Esophagus squamous epithelium (tissue), 5 donors: Measurements from ENCODE around the gene RITA1. TPM values are rescaled to one million over a fixed set of nuclear protein-coding genes. Genes with fewer than 3 reads are reported as not detected.

Experiments used
- DNase-seq: peaks from one replicate; lab custom pipeline; 2025; lab: John Stamatoyannopoulos, UW
- H3K27ac ChIP-seq, 4 donors: fragments of 200-600 bp; sonication (generic); one replicate each; pipeline ENCODE4 v1.5.1; 2016 to 2019; ENCODE audit warnings: mild to moderate bottlenecking in 1 of 4
- H3K27me3 ChIP-seq, 4 donors: fragments of 200-600 bp; sonication (generic); 1 replicate in 3 of 4; 2 replicates in 1 of 4; pipeline versions ENCODE4 v1.5.1 to v1.6.0; 2017 to 2021; ENCODE audit warnings: antibody characterized with exemption in 1 of 4
- H3K36me3 ChIP-seq, 3 donors: fragments of 200-600 bp; sonication (generic); one replicate each; pipeline ENCODE4 v1.5.1; 2016 to 2019
- H3K4me1 ChIP-seq, 3 donors: fragments of 200-600 bp; sonication (generic); one replicate each; pipeline ENCODE4 v1.5.1; 2017 to 2019
- H3K4me3 ChIP-seq, 4 donors: fragments of 200-600 bp; sonication (generic); 1 replicate in 3 of 4; 2 replicates in 1 of 4; pipeline ENCODE4 v1.5.1; 2016 to 2019; ENCODE audit warnings: mild to moderate bottlenecking in 2 of 4, moderate library complexity in 1 of 4
- H3K9me3 ChIP-seq, 3 donors: fragments of 200-600 bp; sonication (generic); one replicate each; pipeline ENCODE4 v1.5.1; 2016 to 2019
- POLR2A ChIP-seq, 4 donors: fragments of 450-650 bp; IDR thresholded peaks; one replicate each; pipeline ENCODE4 v1.6.1; 2017; ENCODE audit warnings: antibody characterized with exemption in 4 of 4, mild to moderate bottlenecking in 4 of 4, moderate library complexity in 3 of 4
- WGBS, 2 donors: methylation state at CpG; one replicate each; pipeline ENCODE4 v1.1.5; 2018; 5-methylcytosine and 5-hydroxymethylcytosine counted together
- intact Hi-C: fragments of 100-400 bp; cut with DNase I; formaldehyde crosslinking; loops from one replicate; pipeline ENCODE4 v1.15.0; 2022
- total RNA-seq, 4 donors: library from RNA; depleted of rRNA; stranded (reverse); fragments of >200 nt; gene quantifications; one replicate each; pipeline ENCODE4 v1.1.0, GENCODE V29; 2016
- TF ChIP-seq, protein P1 (sequence below), 6 experiments: fragments of 450-650 bp in 4 of 6; fragments of 200-600 bp in 2 of 6; sonication (generic) in 2 of 6; IDR thresholded peaks; one replicate each; pipeline ENCODE4 v1.5.1; 2016 to 2019; ENCODE audit warnings: antibody characterized with exemption in 6 of 6, mild to moderate bottlenecking in 4 of 6, moderate library complexity in 4 of 6
- donor health status: DM: yes; HTN: yes; CAD: no.

Gene RITA1
- total RNA-seq, 4 donors from 2014 or later: 17.0 to 30.0 (median 20.3) TPM

GRCh38 chr12:113238309-113238708, 52.8 kb downstream of the RITA1 start:
- no peak for TF ChIP-seq POLR2A (IDR thresholded peaks at IDR 0.05)
- TF ChIP-seq, protein P1, sequence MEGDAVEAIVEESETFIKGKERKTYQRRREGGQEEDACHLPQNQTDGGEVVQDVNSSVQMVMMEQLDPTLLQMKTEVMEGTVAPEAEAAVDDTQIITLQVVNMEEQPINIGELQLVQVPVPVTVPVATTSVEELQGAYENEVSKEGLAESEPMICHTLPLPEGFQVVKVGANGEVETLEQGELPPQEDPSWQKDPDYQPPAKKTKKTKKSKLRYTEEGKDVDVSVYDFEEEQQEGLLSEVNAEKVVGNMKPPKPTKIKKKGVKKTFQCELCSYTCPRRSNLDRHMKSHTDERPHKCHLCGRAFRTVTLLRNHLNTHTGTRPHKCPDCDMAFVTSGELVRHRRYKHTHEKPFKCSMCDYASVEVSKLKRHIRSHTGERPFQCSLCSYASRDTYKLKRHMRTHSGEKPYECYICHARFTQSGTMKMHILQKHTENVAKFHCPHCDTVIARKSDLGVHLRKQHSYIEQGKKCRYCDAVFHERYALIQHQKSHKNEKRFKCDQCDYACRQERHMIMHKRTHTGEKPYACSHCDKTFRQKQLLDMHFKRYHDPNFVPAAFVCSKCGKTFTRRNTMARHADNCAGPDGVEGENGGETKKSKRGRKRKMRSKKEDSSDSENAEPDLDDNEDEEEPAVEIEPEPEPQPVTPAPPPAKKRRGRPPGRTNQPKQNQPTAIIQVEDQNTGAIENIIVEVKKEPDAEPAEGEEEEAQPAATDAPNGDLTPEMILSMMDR (IDR thresholded peaks at IDR 0.05): no peak
- peaks cover 0 to 53% (median 0%) of the 10 kb centered on the region in 3 donors for H3K36me3 ChIP-seq
- no peaks in the 10 kb centered on the region for H3K27me3 ChIP-seq
- intact Hi-C loops: no loop called here
- WGBS, 2 donors: 63 to 73% methylated on average over 3 of the region's 3 CpGs
- no peak for DNase-seq
- no peak overlapping the region for H3K4me3 ChIP-seq
- no peaks in the 10 kb centered on the region for H3K9me3 ChIP-seq
- peak overlapping the region; percentile 72 to 95 (median 88) for H3K27ac ChIP-seq
- peaks cover 46 to 88% (median 62%) of the 10 kb centered on the region in 3 donors for H3K4me1 ChIP-seq

DNA sequence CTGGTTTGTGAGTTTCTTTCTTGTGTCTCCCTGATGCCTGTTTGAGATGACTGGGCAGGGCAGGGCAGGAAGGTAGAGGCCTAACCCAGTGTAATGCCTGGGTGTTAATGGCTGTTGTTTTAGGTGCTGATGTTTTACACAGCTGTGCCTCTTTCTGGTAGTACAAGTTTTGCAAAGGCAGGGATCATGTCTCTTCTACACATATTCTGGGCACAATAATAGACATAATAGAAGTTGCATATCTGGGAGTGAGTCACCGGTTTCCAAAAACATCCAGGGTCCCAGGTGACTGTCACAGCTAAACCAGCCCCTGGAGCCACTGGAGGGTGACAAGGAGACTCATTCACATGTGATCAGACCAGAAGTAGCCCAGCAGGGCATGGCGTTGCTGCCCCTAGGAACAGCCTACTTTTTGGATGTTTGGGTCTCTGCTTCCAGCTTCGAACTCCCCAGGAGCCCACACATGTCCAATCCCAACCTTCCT, 53.8 kb downstream of the RITA1 start:
- DNase-seq: no peak
- no peaks in the 10 kb centered on the region for H3K27me3 ChIP-seq
- H3K4me1 ChIP-seq: peaks cover 56 to 89% (median 72%) of the 10 kb centered on the region in 3 donors

DNA sequence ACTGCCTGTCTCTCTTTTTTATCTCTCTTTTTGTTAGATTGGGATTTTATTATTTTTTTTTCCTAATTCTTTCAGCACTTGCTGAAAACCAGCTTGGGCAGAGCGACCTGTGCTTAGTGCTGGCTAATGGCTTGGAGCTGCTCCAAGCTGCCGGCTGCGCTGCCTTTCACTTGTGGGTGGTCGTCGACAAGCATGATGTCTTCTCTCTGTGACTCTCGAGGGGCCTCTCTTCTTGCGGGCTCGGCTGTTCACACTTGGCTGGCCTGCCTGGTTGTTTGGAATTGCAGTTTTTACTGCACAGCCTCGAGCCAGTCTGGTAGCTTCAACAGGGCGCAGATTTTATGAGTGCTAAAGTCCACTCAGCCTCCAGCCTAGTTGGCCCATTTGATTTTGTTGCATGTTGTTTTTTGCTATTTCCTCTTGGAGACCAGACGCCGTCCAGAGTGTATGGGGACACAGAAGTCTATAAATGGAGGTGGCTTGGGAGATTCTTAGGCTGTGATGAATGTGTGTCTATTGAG, 54.4 kb downstream of the RITA1 start:
- TF ChIP-seq, protein P1 (IDR thresholded peaks at IDR 0.05): no peak
- TF ChIP-seq POLR2A (IDR thresholded peaks at IDR 0.05): no peak
- Histone ChIP-seq H3K9me3 (no peaks in the 10 kb centered on the region), H3K4me3 (no peak overlapping the region), H3K36me3 (peaks cover 0 to 39% (median 0%) of the 10 kb centered on the region in 3 donors), H3K4me1 (peaks cover 62 to 95% (median 78%) of the 10 kb centered on the region in 3 donors), H3K27me3 (no peaks in the 10 kb centered on the region), H3K27ac (peak overlapping the region; percentile 72 to 95 (median 88))
- no peak for DNase-seq
- 71 to 79% methylated on average over 12 of the region's 12 CpGs for WGBS, 2 donors
- intact Hi-C loops: no loop called here

More for the DNA sequence above, 53.8 kb downstream of the RITA1 start:
- Histone ChIP-seq H3K27ac (peak overlapping the region; percentile 72 to 95 (median 88)), H3K4me3 (no peak overlapping the region), H3K9me3 (no peaks in the 10 kb centered on the region), H3K36me3 (peaks cover 0 to 44% (median 0%) of the 10 kb centered on the region in 3 donors)
- WGBS, 2 donors: 71 to 83% methylated on average over 2 to 3 of the region's 3 CpGs
- TF ChIP-seq POLR2A (IDR thresholded peaks at IDR 0.05): no peak
- TF ChIP-seq, protein P1 (IDR thresholded peaks at IDR 0.05): no peak
- intact Hi-C loops: no loop called here

- Histone ChIP-seq H3K9me3 (no peaks in the 10 kb centered on the region), H3K27me3 (no peaks in the 10 kb centered on the region), H3K4me1 (peaks cover 64 to 100% (median 81%) of the 10 kb centered on the region in 3 donors), H3K4me3 (no peak overlapping the region), H3K36me3 (peaks cover 0 to 35% (median 0%) of the 10 kb centered on the region in 3 donors), H3K27ac (peak overlapping the region; percentile 72 to 95 (median 88))
- DNase-seq: no peak
- intact Hi-C loops: no loop called here
- 65 to 84% methylated on average over 3 of the region's 3 CpGs for WGBS, 2 donors
- TF ChIP-seq, protein P1 (IDR thresholded peaks at IDR 0.05): no peak
- TF ChIP-seq POLR2A (IDR thresholded peaks at IDR 0.05): no peak
Observed at GRCh38 chr12:113240395-113240794, 54.9 kb downstream of the RITA1 start.

DNA sequence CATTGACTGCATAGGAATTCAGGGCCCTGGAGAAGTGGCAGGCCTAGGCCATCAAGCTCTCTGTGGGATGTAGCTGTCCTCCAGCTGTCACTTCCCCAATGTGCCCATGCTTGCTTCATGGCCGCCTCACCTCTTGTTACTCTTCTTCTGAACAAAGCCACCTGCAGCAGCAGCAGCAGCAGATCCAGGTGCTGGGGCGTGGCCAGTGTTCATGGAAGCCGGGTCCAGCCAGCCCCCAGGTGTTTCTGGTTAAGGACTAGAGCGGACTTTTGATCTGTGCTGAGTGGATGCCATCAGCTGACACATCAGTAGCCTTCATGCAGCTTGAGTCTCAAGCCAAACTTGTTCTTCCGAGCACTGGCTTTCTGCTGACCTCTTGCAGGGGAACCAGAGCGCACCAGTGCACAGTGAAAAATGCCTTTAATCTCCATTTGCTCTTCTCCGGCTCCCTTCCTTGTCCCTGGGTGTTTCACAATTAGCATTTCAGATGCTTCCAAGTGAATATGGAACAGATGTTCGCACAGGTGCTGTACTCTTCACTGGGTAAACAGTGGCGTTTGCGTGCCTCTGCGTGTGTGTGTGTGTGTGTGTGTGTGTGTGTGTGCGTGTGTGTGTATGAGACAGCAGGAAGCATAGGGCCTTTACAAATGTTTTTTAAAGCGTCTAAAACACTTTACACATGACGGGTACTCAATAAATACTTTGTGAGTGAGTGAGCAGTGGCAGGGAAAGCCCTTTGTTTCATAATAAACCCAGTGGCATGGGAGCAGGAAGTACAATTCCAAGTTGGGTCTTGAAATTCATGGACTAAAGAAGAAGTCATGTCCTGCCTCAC, 55.9 kb downstream of the RITA1 start:
- peaks cover 0 to 27% (median 0%) of the 10 kb centered on the region in 3 donors for H3K36me3 ChIP-seq
- no peaks in the 10 kb centered on the region for H3K27me3 ChIP-seq
- H3K9me3 ChIP-seq: no peaks in the 10 kb centered on the region
- peak overlapping the region; percentile 84 to 95 (median 91) for H3K27ac ChIP-seq
- no peak overlapping the region for H3K4me3 ChIP-seq
- H3K4me1 ChIP-seq: peaks cover 74 to 100% (median 87%) of the 10 kb centered on the region in 3 donors
- whole genome bisulfite sequencing, 2 donors: 25 to 48% methylated on average over 13 to 14 of the region's 14 CpGs
- no peak for DNase-seq
- intact Hi-C loops: no loop called here
- no peak for TF ChIP-seq POLR2A (IDR thresholded peaks at IDR 0.05)
- TF ChIP-seq, protein P1 (IDR thresholded peaks at IDR 0.05): no peak
